ENCODE results near the gene COX11.

The COX11 gene

DNA sequence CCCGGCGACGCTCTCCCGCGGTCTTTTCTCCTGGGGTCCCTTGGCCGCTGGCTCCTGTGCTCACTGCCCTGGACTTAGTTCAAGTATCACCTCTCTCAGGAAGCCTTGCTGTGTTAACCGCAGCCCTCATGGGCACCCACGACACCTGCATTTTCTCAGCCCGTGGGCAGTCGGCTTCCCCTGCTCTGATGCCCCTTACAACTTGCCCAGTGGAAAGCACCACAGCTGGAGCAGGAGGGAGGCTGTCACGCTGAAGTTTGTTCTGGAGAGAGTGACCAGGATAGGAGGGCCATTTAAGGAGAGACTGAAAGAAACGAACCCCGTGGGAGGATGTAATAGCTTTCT is 506 bp upstream of the COX11 start:
- DNase-seq = peak in 12 of 56 donors; percentile 14 to 65 (median 50)

DNA sequence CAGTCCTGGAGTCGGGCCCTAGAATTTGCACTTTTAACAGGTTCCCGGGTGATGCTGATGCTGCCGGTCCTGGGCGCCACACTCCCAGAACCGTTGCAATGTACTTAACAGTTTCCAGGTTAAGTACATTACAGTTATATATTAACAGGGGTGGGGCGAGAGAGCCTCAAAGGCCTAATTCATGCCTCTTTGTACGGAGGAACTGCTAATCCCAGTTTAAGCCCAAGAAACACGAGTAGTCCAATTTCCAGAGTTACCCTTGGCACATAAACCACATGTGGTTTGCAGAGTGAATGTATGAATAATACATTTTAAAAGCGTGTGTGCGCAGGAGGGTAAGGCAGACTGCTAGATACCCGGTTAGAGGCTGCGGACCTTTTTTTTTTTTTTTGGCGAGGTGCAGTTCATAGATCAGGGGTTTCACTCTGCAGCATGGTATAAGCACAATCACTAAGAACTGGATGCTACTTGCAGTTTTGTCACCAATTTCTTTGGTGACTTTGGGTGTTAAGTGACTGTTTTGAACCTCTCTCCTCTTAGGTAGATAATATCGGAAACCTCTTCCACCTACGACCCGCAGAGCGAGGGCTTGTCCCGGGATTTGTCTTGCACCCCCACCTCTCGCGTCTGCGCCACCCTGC is 713 bp downstream of the COX11 start:
- DNase-seq = peak in 1 of 56 donors; percentile 52

DNA sequence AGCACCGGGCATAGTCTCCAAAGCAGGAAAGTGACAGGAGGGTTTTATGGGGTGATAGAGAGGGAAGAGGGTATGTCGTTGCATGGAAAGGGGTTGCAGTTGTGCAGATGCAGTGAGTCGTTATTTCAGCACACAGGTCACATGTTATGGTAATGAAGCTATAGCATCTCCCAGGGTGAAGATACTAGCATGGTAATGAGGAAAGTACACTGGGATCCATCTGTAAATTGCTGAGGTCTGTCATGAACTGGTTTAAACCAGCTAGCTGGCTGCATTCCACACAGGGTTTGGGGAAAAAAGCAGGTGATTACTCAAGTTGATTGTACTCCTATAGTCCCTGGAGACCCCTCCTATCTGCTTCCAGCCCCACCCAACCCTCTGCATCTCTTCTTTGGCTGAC is 11.7 kb downstream of the COX11 start:
- DNase-seq = no peak

DNA sequence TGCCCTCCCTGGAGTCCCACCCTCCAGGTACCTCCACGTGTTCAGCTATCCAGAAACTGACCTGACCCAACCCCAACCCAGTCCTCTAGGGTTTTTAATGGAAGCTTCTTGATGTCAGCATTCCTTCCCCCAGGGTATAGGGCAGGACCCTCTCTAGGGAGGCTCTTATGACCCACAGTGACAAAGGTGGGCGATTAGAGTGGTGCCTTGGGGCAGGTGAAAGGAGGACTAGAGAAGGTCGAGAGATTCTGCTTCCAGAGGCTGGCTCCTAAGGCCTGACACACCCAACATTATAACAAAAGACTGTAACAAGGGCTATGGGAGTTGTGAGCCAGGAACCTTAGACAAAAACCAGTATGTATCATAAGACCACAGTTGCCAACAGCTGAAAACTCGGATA is 17.2 kb downstream of the COX11 start:
- no peak for DNase-seq

DNA sequence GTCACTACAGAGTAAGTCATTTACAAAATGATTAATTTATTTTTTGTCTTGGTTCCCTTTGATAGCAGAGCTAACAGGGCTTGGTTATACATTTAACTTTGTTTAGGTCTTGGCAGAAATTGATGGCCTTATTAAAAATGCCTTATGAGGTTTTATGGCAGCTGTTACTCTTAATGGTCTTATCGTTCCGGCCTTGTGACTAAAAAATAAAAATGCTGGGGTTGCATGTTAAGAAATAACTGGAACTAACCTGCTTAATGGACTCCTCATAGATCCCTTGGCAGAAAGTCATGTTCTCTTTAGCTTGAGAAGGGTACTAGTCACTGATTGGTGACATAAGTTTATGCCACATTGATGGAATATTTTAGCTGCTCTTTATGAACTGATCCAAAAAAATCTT is 18.3 kb downstream of the COX11 start:
- no peak for DNase-seq

DNA sequence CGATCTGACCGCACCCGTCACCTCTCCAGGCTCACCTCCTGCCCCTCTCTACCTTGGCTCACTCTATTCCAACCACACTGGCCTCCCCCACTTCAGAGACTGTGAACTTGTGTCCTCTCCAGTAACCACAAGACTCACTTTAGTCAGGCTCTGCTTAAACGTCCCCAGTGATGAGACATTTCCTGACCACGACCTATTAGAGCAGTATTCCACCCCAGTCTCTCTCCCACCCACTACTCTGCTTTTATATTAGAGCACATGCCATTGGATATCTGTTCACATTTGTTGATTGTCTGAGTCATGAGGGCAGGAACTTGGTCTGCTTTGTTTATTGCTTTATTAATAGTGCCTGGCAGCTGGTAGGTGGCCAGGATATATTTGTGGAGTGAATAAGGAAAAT is 20.1 kb downstream of the COX11 start:
- no peak for DNase-seq

DNA sequence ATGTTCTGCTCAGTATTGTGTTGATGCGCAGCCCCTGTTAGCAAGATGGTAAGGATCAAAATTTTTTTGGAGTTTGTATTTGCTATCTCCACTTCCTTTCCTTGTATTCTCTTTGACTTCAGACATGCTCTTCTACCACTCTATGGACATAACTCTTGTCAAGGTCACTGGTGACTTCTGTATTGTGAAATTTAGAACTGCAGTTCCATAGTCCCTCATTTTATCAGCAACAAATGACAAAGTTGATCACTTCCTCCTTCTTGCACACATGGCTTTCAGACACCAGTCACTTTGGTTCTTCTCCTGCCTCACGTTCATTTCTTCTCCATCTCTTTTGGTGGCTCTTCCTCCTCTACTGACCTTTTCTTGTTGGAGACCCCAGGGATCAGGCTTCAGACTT is 21.1 kb downstream of the COX11 start:
- no peak for DNase-seq

DNA sequence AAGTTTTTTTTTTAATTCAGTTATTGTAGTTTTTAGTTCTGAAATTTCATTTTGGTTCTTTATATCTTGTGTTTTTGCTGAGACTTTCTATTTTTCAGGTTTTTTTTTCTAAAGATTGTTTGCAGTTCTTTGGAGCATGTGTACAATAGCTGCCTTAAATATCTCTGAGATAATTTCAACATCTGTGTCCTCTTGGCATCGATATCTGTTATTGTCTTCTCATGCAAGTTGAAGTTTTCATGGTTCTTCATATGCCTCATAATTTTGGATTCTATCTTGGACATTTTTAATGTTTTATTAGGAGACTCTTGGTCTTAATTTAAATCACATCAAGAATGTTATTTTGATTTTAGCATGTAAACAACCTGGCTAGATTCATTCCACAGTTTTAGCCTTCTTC is 22.8 kb downstream of the COX11 start:
- DNase-seq = no peak

DNA sequence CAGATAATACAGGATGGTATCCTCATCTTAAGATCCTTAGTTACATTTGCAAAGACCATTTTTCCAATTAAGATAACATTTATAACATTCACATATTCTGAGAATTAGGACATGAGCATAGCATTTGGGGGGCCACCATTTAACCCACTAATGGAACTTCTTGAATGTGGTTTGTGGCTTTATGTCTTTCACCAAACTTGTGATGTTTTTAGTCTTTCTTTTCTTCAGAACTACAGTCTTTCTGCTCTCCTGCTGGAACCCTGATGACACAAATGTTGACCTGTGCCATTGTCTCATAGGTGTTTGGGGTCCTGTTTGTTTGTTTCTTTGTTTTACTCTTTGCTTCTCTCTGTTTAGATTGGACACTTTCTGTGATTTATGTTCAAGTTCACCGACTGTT is 23.2 kb downstream of the COX11 start:
- DNase-seq = no peak

DNA sequence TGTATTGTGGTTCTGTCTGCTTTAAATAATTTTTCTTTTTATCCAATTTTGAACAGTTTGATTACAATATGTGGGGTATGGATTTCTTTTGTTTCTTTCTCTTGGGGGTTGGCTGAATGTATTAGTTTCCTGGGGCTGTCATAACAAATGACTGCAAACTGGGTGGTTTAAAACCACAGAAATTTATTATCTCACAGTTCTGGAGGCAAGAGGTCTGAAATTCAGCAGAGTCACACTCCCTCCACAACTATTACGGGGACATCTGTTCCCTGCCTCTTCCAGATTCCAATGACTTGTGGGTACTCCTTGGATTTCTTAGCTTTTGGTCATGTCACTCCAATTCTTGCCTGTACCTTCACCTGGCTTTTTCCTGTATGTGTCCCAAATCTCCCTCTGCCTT is 23.7 kb downstream of the COX11 start:
- DNase-seq = no peak

DNA sequence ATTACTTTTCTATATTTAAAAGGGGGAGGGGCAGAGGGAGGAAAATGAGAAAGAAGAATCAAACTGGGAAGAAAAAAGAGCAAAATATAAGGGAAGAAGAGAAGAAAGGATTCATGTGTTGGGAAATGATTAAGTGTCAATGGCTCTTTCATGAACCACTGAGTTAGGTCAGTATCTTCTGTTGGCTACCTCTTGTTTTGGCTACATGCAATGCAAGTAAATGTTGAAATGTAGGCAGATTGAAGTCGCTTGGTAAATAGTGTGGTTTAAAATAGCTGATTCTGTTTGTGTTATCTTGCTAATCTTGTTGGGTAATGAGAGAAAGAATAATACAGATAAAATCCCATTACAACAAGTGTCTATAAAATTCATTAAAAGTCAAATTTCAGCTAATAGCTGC is 27.2 kb downstream of the COX11 start:
- no peak for DNase-seq

DNA sequence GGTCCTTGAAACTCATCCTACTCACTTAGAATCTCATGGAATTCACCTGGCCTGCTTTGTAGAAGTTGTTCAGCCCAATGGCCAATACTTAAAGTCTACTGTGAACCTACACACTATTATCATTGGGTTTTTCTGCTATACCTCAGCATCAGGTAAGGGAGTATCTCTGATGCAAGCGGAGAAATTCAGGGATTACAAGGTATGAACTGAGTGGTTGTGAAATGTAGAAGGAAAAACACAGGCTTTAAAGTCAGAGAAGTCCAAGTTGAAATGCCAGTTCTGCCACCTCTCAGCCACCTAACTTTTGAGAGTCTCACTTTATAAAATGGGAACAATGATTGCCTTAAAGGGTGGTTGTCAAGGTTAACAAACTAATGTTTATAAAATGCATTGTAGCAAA is 31.0 kb downstream of the COX11 start:
- no peak for DNase-seq

DNA sequence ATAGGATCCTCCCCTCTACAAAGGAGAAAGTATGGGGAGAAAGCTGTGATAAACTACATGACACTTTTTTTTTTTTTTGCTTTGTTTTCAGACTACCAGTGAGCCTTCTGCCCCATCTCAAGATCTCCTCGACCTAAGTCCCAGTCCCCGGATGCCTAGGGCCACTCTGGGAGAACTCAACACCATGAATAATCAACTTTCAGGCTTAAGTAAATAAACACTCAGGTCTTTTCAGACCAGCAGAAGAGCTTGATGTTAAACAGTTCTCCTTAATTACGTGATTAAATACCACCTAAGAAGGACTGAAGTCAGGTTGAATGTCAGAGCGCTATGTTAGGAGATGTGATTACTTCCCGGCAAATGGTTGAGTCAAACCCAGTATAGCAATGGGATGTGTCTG is 31.4 kb downstream of the COX11 start:
- no peak for DNase-seq

DNA sequence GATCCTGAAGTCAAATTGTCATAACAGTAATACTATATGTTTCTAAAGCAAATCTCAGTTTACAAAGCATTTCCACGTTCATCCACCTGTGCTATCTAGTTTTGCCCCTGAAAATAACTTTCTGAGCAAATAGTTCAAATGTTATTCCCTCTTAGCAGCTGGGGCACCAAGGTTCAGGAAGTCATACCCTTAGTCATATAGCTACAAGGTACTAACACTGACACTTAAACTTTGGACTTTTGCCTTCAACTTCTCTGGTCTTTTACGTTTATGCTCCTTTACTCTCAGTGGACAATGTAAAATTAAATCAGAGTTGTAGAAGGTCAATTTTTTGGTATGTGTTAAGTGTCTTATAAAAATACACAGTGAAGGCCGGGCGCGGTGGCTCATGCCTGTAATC is 33.0 kb downstream of the COX11 start:
- DNase-seq = no peak

DNA sequence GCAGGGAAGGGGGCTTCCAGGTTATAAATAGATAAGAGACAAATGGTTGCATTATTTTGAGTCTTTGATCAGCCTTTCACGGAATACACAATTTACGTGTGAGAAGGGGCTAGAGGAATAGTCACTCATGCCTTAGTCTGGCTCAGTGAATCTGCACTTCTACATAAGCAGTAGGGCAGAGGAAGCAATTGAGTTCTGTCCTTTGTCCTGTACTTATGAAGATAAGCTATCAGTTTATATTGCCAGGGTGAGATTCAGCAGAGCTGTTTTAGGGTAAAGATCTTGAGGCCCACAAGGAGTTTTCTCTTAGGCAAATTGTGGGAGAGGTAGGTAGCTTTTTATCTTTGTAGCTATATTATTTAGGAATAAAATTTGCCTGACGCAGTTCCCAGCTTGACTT is 34.5 kb downstream of the COX11 start:
- no peak for DNase-seq

DNA sequence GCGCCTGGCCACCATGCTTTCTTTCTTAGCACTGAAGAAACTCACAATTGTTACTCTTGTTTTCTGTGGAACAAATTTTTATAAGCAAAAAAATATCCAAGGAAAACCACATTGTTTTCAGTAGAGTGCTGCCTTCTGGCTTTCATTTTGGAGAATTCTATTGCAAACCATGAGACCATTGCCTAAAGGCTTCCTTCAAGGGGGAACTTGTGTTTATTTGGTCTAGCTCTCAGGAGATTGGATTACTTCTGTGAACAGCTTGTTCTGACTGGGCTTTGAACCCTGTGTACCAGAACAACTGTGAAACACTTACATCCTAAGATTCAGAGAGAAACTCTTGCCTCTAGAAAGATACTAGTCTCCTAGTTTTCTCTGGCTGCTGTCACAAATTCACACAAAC is 35.7 kb downstream of the COX11 start:
- DNase-seq = no peak

DNA sequence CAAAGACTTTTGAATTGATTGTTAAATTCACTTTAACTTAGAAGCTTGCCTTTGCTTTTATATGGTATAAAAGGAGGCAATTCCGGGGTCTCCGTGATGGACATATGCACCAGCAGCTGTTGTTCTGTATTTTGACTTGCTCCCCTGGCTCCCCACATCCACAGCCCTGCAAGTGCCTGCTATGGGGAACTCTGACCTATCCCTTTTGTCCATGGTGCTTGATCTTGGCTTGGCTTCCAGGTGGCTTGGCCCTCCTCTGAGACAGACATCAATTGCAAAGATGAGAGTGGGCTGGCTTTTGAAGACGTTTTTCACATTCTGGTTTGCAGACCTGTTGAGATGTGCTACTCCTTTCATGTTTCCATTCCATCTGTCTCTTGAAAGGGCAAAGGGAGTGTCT is 40.9 kb downstream of the COX11 start:
- no peak for DNase-seq

DNA sequence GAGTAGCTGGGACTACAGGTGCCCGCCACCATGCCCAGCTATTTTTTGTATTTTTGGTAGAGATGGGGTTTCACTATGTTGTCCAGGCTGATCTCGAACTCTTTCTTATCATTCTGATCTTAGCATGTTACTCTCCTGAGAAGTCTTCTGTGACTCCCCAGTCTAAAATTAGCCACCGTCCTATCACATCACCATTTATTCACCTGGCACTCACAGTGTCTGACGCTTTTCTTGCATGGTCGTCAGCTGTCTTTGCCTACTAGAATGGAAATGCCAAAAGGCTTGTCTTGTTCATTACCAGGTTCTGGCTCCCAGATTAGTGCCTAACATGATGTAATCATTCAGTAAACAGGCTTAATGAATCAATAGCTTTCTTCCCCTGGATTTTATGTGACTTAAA is 44.0 kb downstream of the COX11 start:
- no peak for DNase-seq

DNA sequence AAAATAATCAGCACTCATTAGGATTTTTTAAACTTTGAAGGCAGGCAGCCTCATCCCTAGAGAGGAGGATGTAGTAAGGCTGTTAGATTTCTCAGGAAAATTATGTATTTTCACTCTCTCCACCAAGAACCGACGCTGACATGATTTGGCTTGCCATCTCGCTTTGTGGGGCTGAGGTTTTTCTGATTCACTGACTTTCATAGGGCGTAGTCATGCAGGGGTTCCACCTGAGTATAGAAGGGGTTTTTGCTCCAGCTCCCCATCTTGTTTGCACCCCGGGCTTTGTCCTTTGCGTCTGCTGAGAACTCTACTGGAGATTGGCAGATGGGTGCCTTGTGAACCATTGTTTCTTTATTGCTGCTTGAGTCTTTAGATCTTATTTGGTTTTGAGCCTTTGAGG is 47.6 kb downstream of the COX11 start:
- no peak for DNase-seq

DNA sequence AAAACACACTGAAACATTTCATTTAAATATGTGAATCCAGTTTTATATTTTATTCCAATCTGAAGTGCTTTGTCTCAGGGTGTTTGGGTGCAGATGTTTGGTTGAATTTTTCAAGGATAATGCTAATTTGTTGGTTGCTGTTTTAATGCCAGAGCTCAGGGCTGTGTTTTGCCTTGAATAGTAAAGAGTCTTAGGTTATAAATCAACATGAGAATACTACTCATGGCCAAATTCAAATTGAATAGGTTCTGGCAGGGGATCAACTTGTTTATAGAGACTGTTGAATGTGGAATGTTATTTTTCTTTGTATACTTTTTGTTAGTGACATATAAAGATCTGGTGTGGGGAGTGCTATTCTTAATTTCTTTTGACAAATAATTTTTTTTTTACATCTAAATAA is 49.0 kb downstream of the COX11 start:
- DNase-seq = no peak

DNA sequence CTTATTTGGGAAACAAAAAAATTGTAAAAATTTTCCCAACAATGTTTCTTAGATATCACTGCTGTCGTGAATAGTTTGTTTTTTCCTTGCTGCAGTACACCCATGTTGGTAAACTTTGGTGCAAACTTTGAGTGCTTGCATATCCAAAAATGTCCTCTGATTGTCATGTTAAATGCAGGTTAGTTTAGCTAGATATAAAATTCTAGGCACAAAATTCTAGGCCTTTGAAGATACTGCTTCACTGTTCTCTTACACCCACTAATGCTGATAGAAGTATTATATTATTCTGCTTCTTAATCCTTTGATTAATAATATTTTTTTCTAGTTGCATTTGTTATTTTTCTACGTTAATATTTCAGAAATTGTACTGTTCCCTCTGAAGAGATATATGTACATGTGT is 51.7 kb downstream of the COX11 start:
- no peak for DNase-seq

Measured in amygdala (tissue), 56 donors.